Peyer's patch (tissue), 4 donors: ENCODE measurements around the gene RBM33.

Source experiments
- CTCF ChIP-seq, 6 experiments: fragments of 450-650 bp in 4 of 6; fragments of 200-600 bp in 2 of 6; sonication (generic) in 1 of 6; IDR thresholded peaks; one replicate each; pipeline ENCODE4 v1.5.1; 2017 to 2019; ENCODE audit warnings: antibody characterized with exemption in 6 of 6, mild to moderate bottlenecking in 3 of 6, moderate library complexity in 1 of 6
- POLR2A ChIP-seq, 2 donors: fragments of 450-650 bp; IDR thresholded peaks; one replicate each; pipeline ENCODE4 v1.5.1; 2017; ENCODE audit warnings: antibody characterized with exemption in 2 of 2, mild to moderate bottlenecking in 2 of 2, moderate library complexity in 2 of 2

DNA sequence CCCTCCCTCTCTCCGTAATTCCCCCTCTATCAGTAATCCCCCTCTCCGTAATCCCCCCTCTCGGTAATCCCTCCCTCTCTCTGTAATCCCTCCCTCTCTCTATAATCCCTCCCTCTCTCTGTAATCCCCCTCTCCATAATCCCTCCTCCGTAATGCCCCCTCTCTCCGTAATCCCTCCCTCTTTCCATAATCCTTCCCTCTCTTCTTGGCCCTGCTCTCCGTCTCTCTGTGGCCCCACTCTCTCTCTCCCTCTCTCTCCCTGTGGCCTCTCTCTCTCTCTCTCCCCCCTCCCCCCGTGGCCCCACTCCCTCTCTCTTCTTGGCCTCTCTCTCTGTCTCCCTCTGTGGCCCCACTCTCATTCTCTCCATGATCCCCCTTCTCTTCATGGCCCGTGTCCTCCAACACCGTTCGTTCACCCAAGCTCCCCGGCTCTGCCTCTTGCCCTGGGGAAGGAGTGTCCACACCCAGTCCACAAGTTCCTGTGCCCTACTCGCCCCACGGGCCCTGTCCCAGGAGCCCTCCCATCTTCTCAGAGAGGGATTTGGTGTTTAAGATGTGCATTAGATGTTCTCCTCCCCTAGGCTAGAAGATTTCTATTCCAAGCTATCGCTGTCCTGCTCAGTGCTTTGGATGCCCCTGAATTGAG is 148.0 kb downstream of the RBM33 start:
- TF ChIP-seq POLR2A (IDR thresholded peaks at IDR 0.05) (no peak), CTCF (IDR thresholded peaks at IDR 0.05) (no peak)
